HCT116 (cell line): ENCODE measurements around the gene CDK8.

Source experiments
- ATF3 ChIP-seq: IDR thresholded peaks from 2 replicates; pipeline ENCODE4 v1.6.1; 2012
- EGR1 ChIP-seq: IDR thresholded peaks from 2 replicates; pipeline ENCODE4 v1.6.1; 2012; ENCODE audit warnings: low read depth
- ELF1 ChIP-seq: IDR thresholded peaks from 2 replicates; pipeline ENCODE4 v1.6.1; 2012; ENCODE audit warnings: low read depth, borderline replicate concordance
- EZH2 ChIP-seq: fragments of 200-600 bp; sonication (generic); IDR thresholded peaks from 2 replicates; pipeline ENCODE4 v1.6.1; 2017; ENCODE audit warnings: antibody characterized with exemption, mixed run types
- JUND ChIP-seq: IDR thresholded peaks from 2 replicates; pipeline ENCODE4 v1.6.1; 2012
- POLR2A ChIP-seq: IDR thresholded peaks from 2 replicates; pipeline ENCODE4 v1.7.0; 2011; ENCODE audit warnings: borderline replicate concordance; ENCODE audit not compliant: insufficient read depth, insufficient read length; ENCODE audit errors: extremely low read depth
- TF ChIP-seq, protein P1 (sequence below), 3 experiments: fragments of 200-600 bp in 1 of 3; sonication (generic) in 1 of 3; IDR thresholded peaks in 2 of 3; conservative IDR thresholded peaks in 1 of 3; 2 replicates each; pipeline ENCODE4 v1.5.1; 2012 to 2017; ENCODE audit warnings: low read depth in 2 of 3, low read length in 2 of 3, antibody characterized with exemption in 1 of 3, borderline replicate concordance in 1 of 3, control low read depth in 1 of 3, mild to moderate bottlenecking in 1 of 3, mixed read lengths in 1 of 3, mixed run types in 1 of 3, moderate library complexity in 1 of 3; ENCODE audit not compliant: insufficient read depth in 1 of 3
- TF ChIP-seq, protein P2 (sequence below): IDR thresholded peaks from 2 replicates; pipeline ENCODE4 v1.6.1; 2011; ENCODE audit warnings: mild to moderate bottlenecking, low read length, moderate library complexity; ENCODE audit not compliant: insufficient replicate concordance; ENCODE audit errors: extremely low read depth

GRCh38 chr13:26401069-26401468 lies 147.1 kb downstream of the CDK8 start:
- no peak for TF ChIP-seq POLR2A
- TF ChIP-seq ELF1 = no peak
- TF ChIP-seq ATF3 = no peak
- TF ChIP-seq, protein P1, sequence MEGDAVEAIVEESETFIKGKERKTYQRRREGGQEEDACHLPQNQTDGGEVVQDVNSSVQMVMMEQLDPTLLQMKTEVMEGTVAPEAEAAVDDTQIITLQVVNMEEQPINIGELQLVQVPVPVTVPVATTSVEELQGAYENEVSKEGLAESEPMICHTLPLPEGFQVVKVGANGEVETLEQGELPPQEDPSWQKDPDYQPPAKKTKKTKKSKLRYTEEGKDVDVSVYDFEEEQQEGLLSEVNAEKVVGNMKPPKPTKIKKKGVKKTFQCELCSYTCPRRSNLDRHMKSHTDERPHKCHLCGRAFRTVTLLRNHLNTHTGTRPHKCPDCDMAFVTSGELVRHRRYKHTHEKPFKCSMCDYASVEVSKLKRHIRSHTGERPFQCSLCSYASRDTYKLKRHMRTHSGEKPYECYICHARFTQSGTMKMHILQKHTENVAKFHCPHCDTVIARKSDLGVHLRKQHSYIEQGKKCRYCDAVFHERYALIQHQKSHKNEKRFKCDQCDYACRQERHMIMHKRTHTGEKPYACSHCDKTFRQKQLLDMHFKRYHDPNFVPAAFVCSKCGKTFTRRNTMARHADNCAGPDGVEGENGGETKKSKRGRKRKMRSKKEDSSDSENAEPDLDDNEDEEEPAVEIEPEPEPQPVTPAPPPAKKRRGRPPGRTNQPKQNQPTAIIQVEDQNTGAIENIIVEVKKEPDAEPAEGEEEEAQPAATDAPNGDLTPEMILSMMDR (IDR thresholded peaks at IDR 0.05 in 2 of 3, conservative IDR thresholded peaks at IDR 0.05 in 1 of 3; ENCODE audit: borderline replicate concordance in 1 of 3, insufficient read depth in 1 of 3, low read depth in 2 of 3, low read length in 2 of 3) = no peak
- TF ChIP-seq EZH2 = no peak
- TF ChIP-seq, protein P2, sequence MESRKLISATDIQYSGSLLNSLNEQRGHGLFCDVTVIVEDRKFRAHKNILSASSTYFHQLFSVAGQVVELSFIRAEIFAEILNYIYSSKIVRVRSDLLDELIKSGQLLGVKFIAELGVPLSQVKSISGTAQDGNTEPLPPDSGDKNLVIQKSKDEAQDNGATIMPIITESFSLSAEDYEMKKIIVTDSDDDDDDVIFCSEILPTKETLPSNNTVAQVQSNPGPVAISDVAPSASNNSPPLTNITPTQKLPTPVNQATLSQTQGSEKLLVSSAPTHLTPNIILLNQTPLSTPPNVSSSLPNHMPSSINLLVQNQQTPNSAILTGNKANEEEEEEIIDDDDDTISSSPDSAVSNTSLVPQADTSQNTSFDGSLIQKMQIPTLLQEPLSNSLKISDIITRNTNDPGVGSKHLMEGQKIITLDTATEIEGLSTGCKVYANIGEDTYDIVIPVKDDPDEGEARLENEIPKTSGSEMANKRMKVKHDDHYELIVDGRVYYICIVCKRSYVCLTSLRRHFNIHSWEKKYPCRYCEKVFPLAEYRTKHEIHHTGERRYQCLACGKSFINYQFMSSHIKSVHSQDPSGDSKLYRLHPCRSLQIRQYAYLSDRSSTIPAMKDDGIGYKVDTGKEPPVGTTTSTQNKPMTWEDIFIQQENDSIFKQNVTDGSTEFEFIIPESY = no peak
- no peak for TF ChIP-seq JUND
- TF ChIP-seq EGR1 = no peak
